ENCODE measurements around the gene RRP36.
A peak's percentile ranks its signal among the peaks of the same experiment; 100 is the strongest.

GRCh38 chr6:43013843-43014433 lies 7.5 kb upstream of the RRP36 start, which contains the start of the genes KLHDC3 and MEA1:
- TF ChIP-seq CTCF (IDR thresholded peaks at IDR 0.05) (no peak), POLR2A (IDR thresholded peaks at IDR 0.05) (peak in 1 of 2 donors; percentile 66)

All from thyroid gland (tissue), 4 donors.